Sigmoid colon (tissue), 7 donors: ENCODE data around the gene BORCS5. TPM values are rescaled to one million over a fixed set of nuclear protein-coding genes. Genes with fewer than 3 reads are reported as not detected.

Experiments used
- DNase-seq: peaks from one replicate; pipeline ENCODE4 v3.0.0-alpha.2; 2019
- H3K27ac ChIP-seq, 4 donors: fragments of 200-600 bp; sonication (generic); one replicate each; pipeline ENCODE4 v1.5.1; 2016 to 2019; ENCODE audit warnings: mild to moderate bottlenecking in 1 of 4
- H3K27me3 ChIP-seq, 3 donors: fragments of 200-600 bp; sonication (generic); one replicate each; pipeline ENCODE4 v1.5.1; 2019; ENCODE audit warnings: mild to moderate bottlenecking in 1 of 3
- H3K36me3 ChIP-seq, 4 donors: fragments of 200-600 bp; sonication (generic); one replicate each; pipeline ENCODE4 v1.5.1; 2016 to 2019
- H3K4me1 ChIP-seq, 4 donors: fragments of 200-600 bp; sonication (generic); one replicate each; pipeline ENCODE4 v1.5.1; 2017 to 2019
- H3K4me3 ChIP-seq, 4 donors: fragments of 200-600 bp; sonication (generic); one replicate each; pipeline ENCODE4 v1.5.1; 2017 to 2019; ENCODE audit warnings: mild to moderate bottlenecking in 2 of 4, moderate library complexity in 1 of 4
- H3K9me3 ChIP-seq, 4 donors: fragments of 200-600 bp in 3 of 4; sonication (generic) in 3 of 4; one replicate each; pipeline versions ENCODE4 v1.5.1 to v1.6.1; 2013 to 2019
- CTCF ChIP-seq, 4 experiments: fragments of 450-650 bp in 3 of 4; fragments of 200-600 bp in 1 of 4; IDR thresholded peaks; one replicate each; pipeline ENCODE4 v1.5.1; 2016 to 2019; ENCODE audit warnings: antibody characterized with exemption in 4 of 4, mild to moderate bottlenecking in 3 of 4, moderate library complexity in 2 of 4
- EP300 ChIP-seq, 4 donors: sonication (generic); formaldehyde crosslinking; IDR thresholded peaks; one replicate each; pipeline ENCODE4 v1.6.1; 2017; ENCODE audit warnings: antibody characterized with exemption in 4 of 4
- POLR2A ChIP-seq, 2 donors: fragments of 450-650 bp; IDR thresholded peaks; one replicate each; pipeline ENCODE4 v1.6.1; 2016; ENCODE audit warnings: antibody characterized with exemption in 2 of 2, mild to moderate bottlenecking in 2 of 2, moderate library complexity in 2 of 2
- POLR2AphosphoS5 ChIP-seq, 4 donors: sonication (generic); formaldehyde crosslinking; IDR thresholded peaks; one replicate each; pipeline ENCODE4 v1.6.1; 2017; ENCODE audit warnings: antibody characterized with exemption in 4 of 4
- WGBS, 2 donors: extraction: QIAGEN DNeasy Blood & Tissue Kit; methylation state at CpG; one replicate each; pipeline ENCODE4 v1.1.7; 2013; 5-methylcytosine and 5-hydroxymethylcytosine counted together
- intact Hi-C: fragments of 100-400 bp; cut with DNase I; formaldehyde crosslinking; loops from one replicate; pipeline ENCODE4 v1.15.1; 2023
- polyA plus RNA-seq, 3 donors: library from polyadenylated mRNA; stranded (reverse); fragments of 200-250 nt; gene quantifications; one replicate each; pipeline ENCODE4 v1.2.3, GENCODE V29; 2013
- total RNA-seq, 4 donors: library from RNA; depleted of rRNA; stranded (reverse); fragments of >200 nt; gene quantifications; one replicate each; pipeline ENCODE4 v1.1.0, GENCODE V29; 2016
- donor health status: healthy with polysubstance abuse.
- donor health status: Bipolar disorder and iron deficiency.
- donor health status: healthy.

BORCS5 gene
- total and polyA plus RNA-seq, 7 donors, result 3.7 to 25.3 (median 7.1) TPM

DNA sequence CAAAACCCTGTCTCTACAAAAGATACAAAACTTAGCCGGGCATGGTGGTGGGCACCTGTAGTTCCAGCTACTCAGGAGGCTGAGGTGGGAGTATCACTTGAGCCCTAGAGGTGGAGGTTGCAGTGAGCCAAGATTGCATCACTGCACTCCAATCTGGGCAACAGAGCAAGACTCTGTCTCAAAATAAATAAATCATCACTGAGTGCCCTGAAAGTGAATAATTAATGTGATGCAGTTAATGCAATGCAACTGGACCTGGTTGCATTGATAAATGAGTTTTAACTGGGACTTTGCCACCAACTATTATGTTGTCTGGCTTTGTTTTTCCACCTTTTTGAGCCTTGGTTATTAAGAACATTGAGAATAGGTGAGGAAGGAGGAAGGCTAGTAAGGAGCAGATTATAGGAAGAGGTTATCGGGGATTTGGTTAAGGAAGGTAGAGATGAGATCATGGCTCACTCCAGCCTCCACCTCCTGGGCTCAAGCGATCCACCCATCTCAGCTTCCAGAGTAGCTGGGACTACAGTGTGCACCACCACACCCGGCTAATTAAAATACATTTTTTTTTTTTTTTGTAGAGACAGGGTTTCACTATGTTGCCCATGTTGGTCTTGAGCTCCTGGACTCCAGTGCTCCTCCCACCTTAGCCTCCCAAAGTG lies 8.0 kb downstream of the BORCS5 start:
- WGBS, 2 donors, result 94 to 100% methylated on average over 4 of the region's 4 CpGs
- Histone ChIP-seq H3K27me3 (no peaks in the 10 kb centered on the region), H3K9me3 (no peaks in the 10 kb centered on the region), H3K36me3 (peaks cover 0 to 23% (median 0%) of the 10 kb centered on the region in 4 donors), H3K4me3 (no peak overlapping the region), H3K4me1 (peaks cover 0 to 6% (median 3%) of the 10 kb centered on the region in 4 donors), H3K27ac (no peak overlapping the region)
- TF ChIP-seq CTCF (IDR thresholded peaks at IDR 0.05) (no peak), POLR2A (IDR thresholded peaks at IDR 0.05) (no peak)
- intact Hi-C loops, result no loop called here
- DNase-seq, result no peak

GRCh38 chr12:12365446-12365802 lies 8.5 kb downstream of the BORCS5 start:
- Histone ChIP-seq H3K27me3 (no peaks in the 10 kb centered on the region), H3K4me1 (peaks cover 0 to 6% (median 3%) of the 10 kb centered on the region in 4 donors), H3K9me3 (no peaks in the 10 kb centered on the region), H3K27ac (no peak overlapping the region), H3K36me3 (peaks cover 0 to 23% (median 0%) of the 10 kb centered on the region in 4 donors), H3K4me3 (no peak overlapping the region)
- TF ChIP-seq EP300 (IDR thresholded peaks at IDR 0.05), result no peak
- no peak for TF ChIP-seq POLR2A (IDR thresholded peaks at IDR 0.05)
- TF ChIP-seq POLR2AphosphoS5 (IDR thresholded peaks at IDR 0.05), result no peak
- TF ChIP-seq CTCF (IDR thresholded peaks at IDR 0.05), result no peak
- no peak for DNase-seq
- intact Hi-C loops, result no loop called here
- WGBS, 2 donors, result 93 to 94% methylated on average over 5 of the region's 5 CpGs

DNA sequence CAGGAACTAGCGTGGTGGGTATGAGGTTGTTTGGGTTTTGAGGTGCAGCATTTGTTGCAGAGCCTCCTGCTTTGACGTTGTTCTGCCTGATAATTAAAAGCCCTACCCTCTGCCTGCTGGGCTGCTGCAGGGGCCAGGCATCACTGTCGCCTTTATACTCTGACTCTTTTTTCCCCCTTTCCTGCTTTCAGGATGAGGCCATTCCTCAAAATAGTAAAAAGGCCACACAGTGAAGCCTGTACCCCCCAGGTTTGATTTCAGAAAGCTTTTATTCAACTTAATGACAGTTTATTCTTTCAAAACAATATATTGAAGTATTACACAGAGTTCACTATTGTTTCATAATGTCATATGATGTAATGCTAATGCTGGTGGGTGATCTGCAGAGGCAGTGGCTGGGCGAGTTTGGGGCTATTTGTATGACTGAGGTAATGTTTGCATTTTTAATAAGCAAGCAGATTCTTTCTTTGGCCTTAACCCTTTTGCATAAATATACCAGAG lies 9.1 kb downstream of the BORCS5 start:
- Histone ChIP-seq H3K4me1 (peaks cover 0 to 6% (median 3%) of the 10 kb centered on the region in 4 donors), H3K36me3 (peaks cover 0 to 23% (median 0%) of the 10 kb centered on the region in 4 donors), H3K9me3 (no peaks in the 10 kb centered on the region), H3K4me3 (no peak overlapping the region), H3K27ac (no peak overlapping the region), H3K27me3 (no peaks in the 10 kb centered on the region)
- 56 to 67% methylated on average over 4 of the region's 4 CpGs for WGBS, 2 donors
- TF ChIP-seq POLR2AphosphoS5 (IDR thresholded peaks at IDR 0.05) (no peak), EP300 (IDR thresholded peaks at IDR 0.05) (no peak), POLR2A (IDR thresholded peaks at IDR 0.05) (no peak), CTCF (IDR thresholded peaks at IDR 0.05) (no peak)
- no peak for DNase-seq
- intact Hi-C loops, result no loop called here

- Histone ChIP-seq H3K4me1 (peaks cover 0 to 6% (median 3%) of the 10 kb centered on the region in 4 donors), H3K36me3 (peaks cover 0 to 18% (median 0%) of the 10 kb centered on the region in 4 donors), H3K27ac (no peak overlapping the region), H3K9me3 (no peaks in the 10 kb centered on the region), H3K4me3 (no peak overlapping the region), H3K27me3 (no peaks in the 10 kb centered on the region)
- 92 to 96% methylated on average over 4 of the region's 4 CpGs for WGBS, 2 donors
- DNase-seq, result no peak
- intact Hi-C loops, result no loop called here
- TF ChIP-seq CTCF (IDR thresholded peaks at IDR 0.05), result no peak
- no peak for TF ChIP-seq POLR2A (IDR thresholded peaks at IDR 0.05)
- no peak for TF ChIP-seq EP300 (IDR thresholded peaks at IDR 0.05)
- no peak for TF ChIP-seq POLR2AphosphoS5 (IDR thresholded peaks at IDR 0.05)
Measured at GRCh38 chr12:12366701-12367481, 10.0 kb downstream of the BORCS5 start.
